ENCODE results near the gene KIDINS220. TPM values are rescaled to one million over a fixed set of nuclear protein-coding genes. Genes with fewer than 3 reads are reported as not detected.

KIDINS220 gene
- total and polyA plus RNA-seq, 2 of the 13 experiments (the other 11 are each of a cell fraction or from before 2014, with no cell fraction given) = 25.2 to 32.3 TPM

DNA sequence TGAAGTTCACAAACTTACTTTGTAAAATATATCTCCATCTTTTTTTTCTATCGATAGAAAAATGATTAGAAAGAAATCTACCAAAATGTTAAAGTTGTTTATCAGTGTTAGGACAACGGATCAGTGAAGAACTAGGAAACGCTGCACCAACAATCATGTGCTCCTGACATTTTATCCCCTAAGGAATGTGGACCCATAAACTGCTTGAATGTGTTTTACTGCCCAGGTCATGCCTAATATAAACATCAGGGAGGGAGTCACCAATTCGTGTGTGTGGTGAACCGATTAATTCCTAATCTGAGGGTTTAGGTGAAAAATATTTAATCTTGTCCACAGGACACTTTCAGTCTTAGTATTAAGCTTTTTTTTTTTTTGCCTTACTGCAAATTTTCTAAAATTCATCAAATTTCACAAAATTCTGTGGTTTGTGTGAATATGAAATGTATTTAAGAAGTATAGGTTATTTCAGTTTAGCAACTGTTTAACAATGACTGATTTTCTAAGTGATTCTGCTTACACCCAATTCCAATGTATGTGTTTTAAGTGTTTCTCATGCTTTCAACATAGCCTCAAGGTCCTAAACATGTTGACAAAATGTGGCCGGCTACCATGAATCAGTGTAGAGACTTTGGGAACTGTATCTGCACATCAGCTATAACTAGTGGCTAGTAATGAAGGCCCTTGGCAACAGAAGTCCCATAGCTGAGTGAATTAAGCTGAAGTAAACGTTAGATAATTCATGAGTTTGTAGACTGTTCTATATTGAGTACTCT is 11.1 kb upstream of the KIDINS220 start:
- ATAC-seq = peak; percentile 69

More for the DNA sequence above, 11.1 kb upstream of the KIDINS220 start:
- ChIA-PET POLR2A (no interaction called here), CTCF (ENCODE audit: low intra/inter-chr PET ratio, low total read pairs) (no interaction called here)
- Histone ChIP-seq H3K9me3 (ENCODE audit: low read length) (no peaks in the 10 kb centered on the region), H3K4me3 (replicated peaks in 1 of 3; ENCODE audit: insufficient read depth in 1 of 3, low read depth in 2 of 3, low read length in 3 of 3) (no peak overlapping the region), H3K79me2 (ENCODE audit: insufficient read depth, low read length) (no peaks in the 10 kb centered on the region), H3K27me3 (ENCODE audit: control insufficient read depth in 1 of 2, insufficient read depth in 2 of 2, low read length in 2 of 2) (peaks cover 0 to 33% of the 10 kb centered on the region in 2 experiments; a peak in 3 of 5 replicates), H3K36me3 (replicated peaks in 1 of 2; ENCODE audit: control insufficient read depth in 1 of 2, insufficient read depth in 2 of 2, low read length in 2 of 2) (no peaks in the 10 kb centered on the region), H3K4me1 (ENCODE audit: insufficient read depth, low read length) (peaks cover 16% of the 10 kb centered on the region), H3K4me2 (ENCODE audit: low read depth, low read length) (no peak overlapping the region), H3K9ac (ENCODE audit: insufficient read depth, low read depth, low read length) (no peak overlapping the region), H2AFZ (ENCODE audit: low read length) (no peak overlapping the region), H4K20me1 (ENCODE audit: insufficient read depth, low read length) (no peaks in the 10 kb centered on the region), H3K27ac (ENCODE audit: extremely low read length, insufficient read depth, low read length) (no peak overlapping the region)
- BruUV-seq (replicated peaks) = no TSS peak
- in situ Hi-C loops (cut with HindIII; ENCODE audit: extremely low pct_ligation_motif_present, low pct_unique_long_range_greater_than_20kb) (no loop called here), intact Hi-C loops (cut with micrococcal nuclease; ENCODE audit: unreplicated experiment) (no loop called here)
- peak; percentile 28 for DNase-seq (ENCODE audit: low spot score)
- FAIRE-seq = no peak
- TF ChIP-seq ZNF274 (CRISPR knock-in tag; IDR thresholded peaks at IDR 0.05) = no peak
- TF ChIP-seq, protein P1, sequence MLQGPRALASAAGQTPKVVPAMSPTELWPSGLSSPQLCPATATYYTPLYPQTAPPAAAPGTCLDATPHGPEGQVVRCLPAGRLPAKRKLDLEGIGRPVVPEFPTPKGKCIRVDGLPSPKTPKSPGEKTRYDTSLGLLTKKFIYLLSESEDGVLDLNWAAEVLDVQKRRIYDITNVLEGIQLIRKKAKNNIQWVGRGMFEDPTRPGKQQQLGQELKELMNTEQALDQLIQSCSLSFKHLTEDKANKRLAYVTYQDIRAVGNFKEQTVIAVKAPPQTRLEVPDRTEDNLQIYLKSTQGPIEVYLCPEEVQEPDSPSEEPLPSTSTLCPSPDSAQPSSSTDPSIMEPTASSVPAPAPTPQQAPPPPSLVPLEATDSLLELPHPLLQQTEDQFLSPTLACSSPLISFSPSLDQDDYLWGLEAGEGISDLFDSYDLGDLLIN (CRISPR knock-in tag; IDR thresholded peaks at IDR 0.05; ENCODE audit: borderline replicate concordance) = no peak
- no peak for TF ChIP-seq SKI (IDR thresholded peaks at IDR 0.05; ENCODE audit: partially characterized antibody)
- TF ChIP-seq, protein P2, sequence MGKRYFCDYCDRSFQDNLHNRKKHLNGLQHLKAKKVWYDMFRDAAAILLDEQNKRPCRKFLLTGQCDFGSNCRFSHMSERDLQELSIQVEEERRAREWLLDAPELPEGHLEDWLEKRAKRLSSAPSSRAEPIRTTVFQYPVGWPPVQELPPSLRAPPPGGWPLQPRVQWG (CRISPR knock-in tag; IDR thresholded peaks at IDR 0.05; ENCODE audit: borderline replicate concordance, low read depth) = no peak
- no peak for TF ChIP-seq ZNF326 (CRISPR knock-in tag; IDR thresholded peaks at IDR 0.05; ENCODE audit: borderline replicate concordance)
- TF ChIP-seq GTF3A (CRISPR knock-in tag; conservative IDR thresholded peaks at IDR 0.05) = no peak
- TF ChIP-seq JUN (CRISPR knock-in tag; IDR thresholded peaks at IDR 0.05) = no peak
- TF ChIP-seq, protein P3, sequence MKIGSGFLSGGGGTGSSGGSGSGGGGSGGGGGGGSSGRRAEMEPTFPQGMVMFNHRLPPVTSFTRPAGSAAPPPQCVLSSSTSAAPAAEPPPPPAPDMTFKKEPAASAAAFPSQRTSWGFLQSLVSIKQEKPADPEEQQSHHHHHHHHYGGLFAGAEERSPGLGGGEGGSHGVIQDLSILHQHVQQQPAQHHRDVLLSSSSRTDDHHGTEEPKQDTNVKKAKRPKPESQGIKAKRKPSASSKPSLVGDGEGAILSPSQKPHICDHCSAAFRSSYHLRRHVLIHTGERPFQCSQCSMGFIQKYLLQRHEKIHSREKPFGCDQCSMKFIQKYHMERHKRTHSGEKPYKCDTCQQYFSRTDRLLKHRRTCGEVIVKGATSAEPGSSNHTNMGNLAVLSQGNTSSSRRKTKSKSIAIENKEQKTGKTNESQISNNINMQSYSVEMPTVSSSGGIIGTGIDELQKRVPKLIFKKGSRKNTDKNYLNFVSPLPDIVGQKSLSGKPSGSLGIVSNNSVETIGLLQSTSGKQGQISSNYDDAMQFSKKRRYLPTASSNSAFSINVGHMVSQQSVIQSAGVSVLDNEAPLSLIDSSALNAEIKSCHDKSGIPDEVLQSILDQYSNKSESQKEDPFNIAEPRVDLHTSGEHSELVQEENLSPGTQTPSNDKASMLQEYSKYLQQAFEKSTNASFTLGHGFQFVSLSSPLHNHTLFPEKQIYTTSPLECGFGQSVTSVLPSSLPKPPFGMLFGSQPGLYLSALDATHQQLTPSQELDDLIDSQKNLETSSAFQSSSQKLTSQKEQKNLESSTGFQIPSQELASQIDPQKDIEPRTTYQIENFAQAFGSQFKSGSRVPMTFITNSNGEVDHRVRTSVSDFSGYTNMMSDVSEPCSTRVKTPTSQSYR (CRISPR knock-in tag; IDR thresholded peaks at IDR 0.05; ENCODE audit: borderline replicate concordance) = no peak
- TF ChIP-seq, protein P4, sequence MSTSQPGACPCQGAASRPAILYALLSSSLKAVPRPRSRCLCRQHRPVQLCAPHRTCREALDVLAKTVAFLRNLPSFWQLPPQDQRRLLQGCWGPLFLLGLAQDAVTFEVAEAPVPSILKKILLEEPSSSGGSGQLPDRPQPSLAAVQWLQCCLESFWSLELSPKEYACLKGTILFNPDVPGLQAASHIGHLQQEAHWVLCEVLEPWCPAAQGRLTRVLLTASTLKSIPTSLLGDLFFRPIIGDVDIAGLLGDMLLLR (CRISPR knock-in tag; IDR thresholded peaks at IDR 0.05) = no peak
- no peak for TF ChIP-seq ZNF713 (CRISPR knock-in tag; IDR thresholded peaks at IDR 0.05)
- TF ChIP-seq MZF1 (CRISPR knock-in tag; IDR thresholded peaks at IDR 0.05; ENCODE audit: borderline replicate concordance) = no peak
- no peak for TF ChIP-seq HDAC2 (CRISPR knock-in tag; IDR thresholded peaks at IDR 0.05)
- TF ChIP-seq NAIF1 (CRISPR knock-in tag; IDR thresholded peaks at IDR 0.05; ENCODE audit: borderline replicate concordance) = no peak
- TF ChIP-seq HNRNPL (IDR thresholded peaks at IDR 0.05; ENCODE audit: low read depth, low read length) = no peak
- TF ChIP-seq ZNF101 (CRISPR knock-in tag; IDR thresholded peaks at IDR 0.05; ENCODE audit: borderline replicate concordance, low read depth) = no peak
- TF ChIP-seq CENPX (CRISPR knock-in tag; IDR thresholded peaks at IDR 0.05) = no peak
- WGBS (ENCODE audit: low lambda C conversion rate) = 26% methylated on average over 7 of the region's 7 CpGs

Data from HepG2 (cell line).